ENCODE measurements around the gene GALT. TPM values are rescaled to one million over a fixed set of nuclear protein-coding genes. Genes with fewer than 3 reads are reported as not detected.

Gene GALT
- total RNA-seq, 3 donors from 2014 or later: 26.1 to 37.0 (median 36.7) TPM

- peak overlapping the region; percentile 92 to 96 for H3K27ac ChIP-seq
- TF ChIP-seq, protein P1, sequence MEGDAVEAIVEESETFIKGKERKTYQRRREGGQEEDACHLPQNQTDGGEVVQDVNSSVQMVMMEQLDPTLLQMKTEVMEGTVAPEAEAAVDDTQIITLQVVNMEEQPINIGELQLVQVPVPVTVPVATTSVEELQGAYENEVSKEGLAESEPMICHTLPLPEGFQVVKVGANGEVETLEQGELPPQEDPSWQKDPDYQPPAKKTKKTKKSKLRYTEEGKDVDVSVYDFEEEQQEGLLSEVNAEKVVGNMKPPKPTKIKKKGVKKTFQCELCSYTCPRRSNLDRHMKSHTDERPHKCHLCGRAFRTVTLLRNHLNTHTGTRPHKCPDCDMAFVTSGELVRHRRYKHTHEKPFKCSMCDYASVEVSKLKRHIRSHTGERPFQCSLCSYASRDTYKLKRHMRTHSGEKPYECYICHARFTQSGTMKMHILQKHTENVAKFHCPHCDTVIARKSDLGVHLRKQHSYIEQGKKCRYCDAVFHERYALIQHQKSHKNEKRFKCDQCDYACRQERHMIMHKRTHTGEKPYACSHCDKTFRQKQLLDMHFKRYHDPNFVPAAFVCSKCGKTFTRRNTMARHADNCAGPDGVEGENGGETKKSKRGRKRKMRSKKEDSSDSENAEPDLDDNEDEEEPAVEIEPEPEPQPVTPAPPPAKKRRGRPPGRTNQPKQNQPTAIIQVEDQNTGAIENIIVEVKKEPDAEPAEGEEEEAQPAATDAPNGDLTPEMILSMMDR (IDR thresholded peaks at IDR 0.05): no peak
- no peak for TF ChIP-seq POLR2AphosphoS5 (IDR thresholded peaks at IDR 0.05)
- TF ChIP-seq POLR2A (IDR thresholded peaks at IDR 0.05): no peak
- DNase-seq (ENCODE audit: low spot score in 2 of 2): no peak
- H3K4me1 ChIP-seq: peaks cover 0 to 5% of the 10 kb centered on the region in 2 donors
- no peaks in the 10 kb centered on the region for H3K9me3 ChIP-seq
- intact Hi-C loops (cut with DNase I; ENCODE audit: low total_unique reads): no loop called here
- no peaks in the 10 kb centered on the region for H3K36me3 ChIP-seq
- no peaks in the 10 kb centered on the region for H3K27me3 ChIP-seq
- peak overlapping the region; percentile 62 to 92 (median 71) for H3K4me3 ChIP-seq
Measured at GRCh38 chr9:34611251-34611810, 35.1 kb upstream of the GALT start.

- intact Hi-C loops (cut with DNase I; ENCODE audit: low total_unique reads): no loop called here
- peaks cover 0 to 5% of the 10 kb centered on the region in 2 donors for H3K4me1 ChIP-seq
- peak; percentile 67 for DNase-seq (ENCODE audit: low spot score in 2 of 2)
- TF ChIP-seq POLR2AphosphoS5 (IDR thresholded peaks at IDR 0.05): peak; percentile 7 to 88 (median 72)
- peak; percentile 53 for TF ChIP-seq POLR2A (IDR thresholded peaks at IDR 0.05)
- TF ChIP-seq, protein P1 (IDR thresholded peaks at IDR 0.05): no peak
- peak within 1 kb of the TSS; percentile 62 to 92 (median 71) for H3K4me3 ChIP-seq
- H3K9me3 ChIP-seq: no peaks in the 10 kb centered on the region
- no peaks in the 10 kb centered on the region for H3K27me3 ChIP-seq
- H3K36me3 ChIP-seq: no peaks in the 10 kb centered on the region
- H3K27ac ChIP-seq: peak within 1 kb of the TSS; percentile 92 to 96
Measured at GRCh38 chr9:34611811-34612787, 34.4 kb upstream of the GALT start, which contains the start of gene RPP25L. RPP25L (minus strand) TSS chr9:34612097; CDS start chr9:34611296, 801 bp downstream.

- Histone ChIP-seq H3K36me3 (peaks cover 4% of the 10 kb centered on the region), H3K4me3 (peak overlapping the region; percentile 62 to 92 (median 71)), H3K4me1 (peaks cover 0 to 5% of the 10 kb centered on the region in 2 donors), H3K27ac (peak overlapping the region; percentile 92 to 96), H3K9me3 (no peaks in the 10 kb centered on the region), H3K27me3 (no peaks in the 10 kb centered on the region)
- TF ChIP-seq POLR2A (IDR thresholded peaks at IDR 0.05) (no peak), POLR2AphosphoS5 (IDR thresholded peaks at IDR 0.05) (peak in 2 of 3 donors; percentile 9 to 24)
- TF ChIP-seq, protein P1 (IDR thresholded peaks at IDR 0.05): peak; percentile 51 to 80 (median 68)
- intact Hi-C loops (cut with DNase I; ENCODE audit: low total_unique reads): no loop called here
- DNase-seq (ENCODE audit: low spot score in 2 of 2): peak; percentile 73 to 78
Measured at GRCh38 chr9:34612788-34613390, 33.6 kb upstream of the GALT start.

- TF ChIP-seq, protein P1 (IDR thresholded peaks at IDR 0.05): no peak
- TF ChIP-seq POLR2A (IDR thresholded peaks at IDR 0.05): no peak
- no peak for TF ChIP-seq POLR2AphosphoS5 (IDR thresholded peaks at IDR 0.05)
- intact Hi-C loops (cut with DNase I; ENCODE audit: low total_unique reads): no loop called here
- Histone ChIP-seq H3K36me3 (peaks cover 11% of the 10 kb centered on the region), H3K27ac (no peak overlapping the region), H3K4me3 (no peak overlapping the region), H3K27me3 (no peaks in the 10 kb centered on the region), H3K9me3 (no peaks in the 10 kb centered on the region), H3K4me1 (peaks cover 5 to 8% of the 10 kb centered on the region in 2 donors)
- no peak for DNase-seq (ENCODE audit: low spot score in 2 of 2)
Measured at GRCh38 chr9:34615132-34615531, 31.3 kb upstream of the GALT start.

Data from breast epithelium (tissue), 4 donors.